IMR-90 (cell line): Measurements from ENCODE around the gene KLHDC10. TPM values are rescaled to one million over a fixed set of nuclear protein-coding genes. Genes with fewer than 3 reads are reported as not detected.

Source experiments
- ATAC-seq: fragments of 200-7000 bp; cut with Tn5 transposase; 2 replicates; pipeline ENCODE4 v1.9.1; 2020; ENCODE audit warnings: low read depth, mild to moderate bottlenecking, moderate library complexity
- BruUV-seq: library from RNA; stranded (reverse); fragments of 400-500 nt; replicated peaks from 2 replicates; lab custom pipeline; 2021; lab: Mats Ljungman, UMichigan
- CTCF ChIA-PET: fragments of 300-600 bp; formaldehyde crosslinking; extraction: SDS; loops from one replicate; lab custom pipeline; 2021; ENCODE audit warnings: antibody characterized with exemption; lab: Yijun Ruan, JAX
- POLR2A ChIA-PET: fragments of 300-600 bp; sonication (Branson Sonifier 250); formaldehyde crosslinking; loops from one replicate; lab custom pipeline; 2022; ENCODE audit warnings: antibody characterized with exemption; ENCODE audit not compliant: unreplicated experiment; lab: Charles Lee
- DNase-seq: peaks from one replicate; pipeline ENCODE4 v3.0.0; 2013
- H2AFZ ChIP-seq: replicated peaks from 2 replicates; pipeline ENCODE3; 2013; ENCODE audit warnings: low read length, mild to moderate bottlenecking; ENCODE audit not compliant: poor library complexity
- H2AK5ac ChIP-seq: 2 replicates; pipeline ENCODE4 v1.6.1; 2013; ENCODE audit warnings: low read depth, low read length, inconsistent platforms
- H2AK9ac ChIP-seq: replicated peaks from 2 replicates; pipeline ENCODE3; 2013; ENCODE audit warnings: mild to moderate bottlenecking, low read depth, low read length, moderate library complexity; ENCODE audit not compliant: poor library complexity
- H2BK120ac ChIP-seq: 2 replicates; pipeline ENCODE4 v1.6.1; 2013; ENCODE audit warnings: low read depth, low read length, inconsistent platforms
- H2BK15ac ChIP-seq: 3 replicates; pipeline ENCODE4 v1.6.1; 2013; ENCODE audit warnings: low read depth, low read length, inconsistent platforms
- H2BK20ac ChIP-seq: 2 replicates; pipeline ENCODE4 v1.6.1; 2013; ENCODE audit warnings: low read depth, mild to moderate bottlenecking, inconsistent platforms, low read length, moderate library complexity
- H2BK5ac ChIP-seq: 2 replicates; pipeline ENCODE4 v1.6.1; 2013; ENCODE audit warnings: mild to moderate bottlenecking, low read depth, low read length, inconsistent platforms; ENCODE audit not compliant: poor library complexity, severe bottlenecking
- H3K14ac ChIP-seq: replicated peaks from 2 replicates; pipeline ENCODE4 v1.6.1; 2013; ENCODE audit warnings: low read depth, low read length, inconsistent platforms
- H3K18ac ChIP-seq: 2 replicates; pipeline ENCODE4 v1.6.1; 2013; ENCODE audit warnings: low read depth, low read length, control low read depth
- H3K23ac ChIP-seq: 2 replicates; pipeline ENCODE4 v1.6.1; 2013; ENCODE audit warnings: low read depth, low read length, inconsistent platforms
- H3K27ac ChIP-seq: 2 replicates; pipeline ENCODE4 v1.5.1; 2013; ENCODE audit warnings: mild to moderate bottlenecking, control low read depth, low read length; ENCODE audit not compliant: insufficient read depth
- H3K27me3 ChIP-seq: 2 replicates; pipeline ENCODE4 v1.6.1; 2013; ENCODE audit warnings: low read length; ENCODE audit not compliant: control insufficient read depth, insufficient read depth
- H3K36me3 ChIP-seq: 2 replicates; pipeline ENCODE4 v1.6.1; 2013; ENCODE audit warnings: low read length, mixed read lengths; ENCODE audit not compliant: control insufficient read depth, insufficient read depth
- H3K4ac ChIP-seq: 2 replicates; pipeline ENCODE4 v1.6.1; 2013; ENCODE audit warnings: low read depth, low read length, inconsistent platforms
- H3K4me1 ChIP-seq: 2 replicates; pipeline ENCODE4 v1.6.1; 2013; ENCODE audit warnings: low read length, mixed read lengths; ENCODE audit not compliant: control insufficient read depth, insufficient read depth
- H3K4me2 ChIP-seq: 2 replicates; pipeline ENCODE4 v1.6.1; 2013; ENCODE audit warnings: low read depth, mild to moderate bottlenecking, control low read depth, low read length, moderate library complexity
- H3K4me3 ChIP-seq: 2 replicates; pipeline ENCODE4 v1.5.1; 2013; ENCODE audit warnings: low read depth, mild to moderate bottlenecking, control low read depth, low read length, moderate library complexity; ENCODE audit not compliant: insufficient read depth
- H3K56ac ChIP-seq: 2 replicates; pipeline ENCODE4 v1.6.1; 2013; ENCODE audit warnings: low read length, inconsistent platforms; ENCODE audit not compliant: insufficient read depth; ENCODE audit errors: extremely low read depth
- H3K79me1 ChIP-seq, 2 experiments: 2 replicates each; pipeline ENCODE4 v1.6.1; 2013; ENCODE audit warnings: low read length in 2 of 2, inconsistent platforms in 1 of 2, low read depth in 1 of 2
- H3K9ac ChIP-seq: 2 replicates; pipeline ENCODE4 v1.6.1; 2013; ENCODE audit warnings: low read depth, low read length, control low read depth
- H3K9me1 ChIP-seq: 2 replicates; pipeline ENCODE4 v1.6.1; 2013; ENCODE audit warnings: low read length, inconsistent platforms; ENCODE audit not compliant: insufficient read depth
- H3K9me3 ChIP-seq: 2 replicates; pipeline ENCODE4 v1.6.1; 2013; ENCODE audit warnings: low read length; ENCODE audit not compliant: control insufficient read depth, insufficient read depth
- H4K20me1 ChIP-seq: 2 replicates; pipeline ENCODE4 v1.6.1; 2013; ENCODE audit warnings: low read length, inconsistent platforms; ENCODE audit not compliant: insufficient read depth
- H4K5ac ChIP-seq: 2 replicates; pipeline ENCODE4 v1.6.1; 2013; ENCODE audit warnings: mild to moderate bottlenecking, low read depth, low read length, control low read depth
- H4K8ac ChIP-seq, 2 experiments: 2 replicates each; pipeline ENCODE4 v1.6.1; 2013; ENCODE audit warnings: low read depth in 2 of 2, low read length in 2 of 2, control low read depth in 1 of 2, inconsistent platforms in 1 of 2
- H4K91ac ChIP-seq: 2 replicates; pipeline ENCODE4 v1.6.1; 2013; ENCODE audit warnings: low read depth, low read length, inconsistent platforms; ENCODE audit not compliant: insufficient read depth
- CEBPB ChIP-seq: IDR thresholded peaks from 2 replicates; pipeline ENCODE4 v1.6.1; 2012; ENCODE audit warnings: low read depth, low read length, improper control_type of control experiment
- CHD1 ChIP-seq: IDR thresholded peaks from 2 replicates; pipeline ENCODE4 v1.6.1; 2012; ENCODE audit warnings: low read depth, low read length, improper control_type of control experiment
- MAFK ChIP-seq: IDR thresholded peaks from 2 replicates; pipeline ENCODE4 v1.6.1; 2012; ENCODE audit warnings: low read depth, low read length, improper control_type of control experiment
- NFE2L2 ChIP-seq: fragments of 150-350 bp; IDR thresholded peaks from 2 replicates; pipeline ENCODE4 v1.6.1; 2016; ENCODE audit warnings: low read depth, mild to moderate bottlenecking, low read length
- RAD21 ChIP-seq: IDR thresholded peaks from 2 replicates; pipeline ENCODE4 v1.6.1; 2012; ENCODE audit warnings: low read length, improper control_type of control experiment
- USF2 ChIP-seq: fragments of 150-350 bp; IDR thresholded peaks from 2 replicates; pipeline ENCODE4 v1.6.1; 2017; ENCODE audit warnings: mild to moderate bottlenecking, antibody characterized with exemption, low read length, low read depth
- WGBS, 2 experiments: methylation state at CpG; one replicate each; pipeline versions ENCODE4 v1.1.5 to v1.1.7; 2013; ENCODE audit warnings: missing lambda C conversion rate in 2 of 2; ENCODE audit not compliant: insufficient read length in 1 of 2; ENCODE audit errors: extremely low coverage in 2 of 2; 5-methylcytosine and 5-hydroxymethylcytosine counted together
- dilution Hi-C: fragments of 300-500 bp; cut with HindIII; formaldehyde crosslinking; loops from one replicate; pipeline ENCODE4 v1.14.3; 2018; ENCODE audit warnings: low sequenced_read_pairs; ENCODE audit not compliant: unreplicated experiment
- in situ Hi-C: fragments of 300-500 bp; cut with MboI; formaldehyde crosslinking; loops from 3 replicates; pipeline ENCODE4 v1.14.3; 2019; ENCODE audit warnings: low sequenced_read_pairs, inconsistent platforms, mixed read lengths
- intact Hi-C: fragments of 100-400 bp; cut with micrococcal nuclease; formaldehyde crosslinking; loops from 2 replicates; pipeline ENCODE4 v1.10.0; 2022
- polyA plus RNA-seq, 3 experiments: library from polyadenylated mRNA; depleted of rRNA; stranded (reverse); fragments of >200 nt; gene quantifications; 2 replicates each; pipeline ENCODE4 v1.2.3, GENCODE V29; 2012; ENCODE audit warnings: low replicate concordance in 1 of 3
- total RNA-seq: library from RNA; depleted of rRNA; stranded (reverse); fragments of >200 nt; gene quantifications from 2 replicates; pipeline ENCODE4 v1.2.3, GENCODE V29; 2012

KLHDC10 gene
- total and polyA plus RNA-seq, 2 of the 4 experiments (the other 2 are of a cell fraction): 12.4 to 27.1 TPM

DNA sequence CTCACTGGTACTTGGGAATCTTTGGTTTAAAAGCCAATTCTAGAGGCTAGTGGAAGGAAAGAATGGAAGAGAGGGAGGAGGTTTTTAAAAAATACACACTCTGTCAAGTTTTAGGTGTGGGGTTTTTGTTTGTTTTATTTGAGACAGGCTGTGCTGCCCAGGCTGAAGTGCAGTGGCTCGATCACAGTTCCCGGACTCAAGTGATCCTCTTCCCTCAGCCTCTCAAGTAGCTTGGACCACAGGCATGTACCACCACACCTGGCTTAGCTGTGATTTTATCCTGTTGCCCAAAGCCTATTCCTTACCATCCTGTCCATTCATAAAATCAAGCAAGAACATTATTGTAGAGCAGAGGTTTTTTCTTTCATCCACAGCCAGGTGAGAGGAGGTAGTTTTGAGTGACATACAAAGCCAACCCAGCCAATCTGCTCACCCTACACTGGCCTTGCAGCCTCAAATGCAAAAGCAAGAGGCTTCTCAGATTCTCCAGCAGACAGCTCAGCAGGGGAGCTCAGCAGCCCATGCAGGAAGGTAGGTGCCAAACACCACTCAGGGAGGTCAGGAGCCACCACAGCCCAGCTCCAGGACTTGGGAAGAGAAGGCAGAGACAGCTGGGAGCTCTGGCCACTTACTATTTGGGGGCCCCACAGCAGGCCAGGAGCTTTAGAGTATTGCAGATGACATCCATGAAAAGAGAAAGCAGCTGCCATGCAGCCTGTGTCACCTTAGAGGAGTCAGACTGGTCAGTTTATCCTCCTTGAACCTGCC lies 69.0 kb downstream of the KLHDC10 start:
- in situ Hi-C loops: no loop called here
- intact Hi-C loops: no loop called here
- H2BK15ac ChIP-seq: no peak overlapping the region
- no peak overlapping the region for H3K23ac ChIP-seq
- H2AFZ ChIP-seq: no peak overlapping the region
- no peak overlapping the region for H2AK5ac ChIP-seq
- H3K4me2 ChIP-seq: no peak overlapping the region
- no peak overlapping the region for H4K5ac ChIP-seq
- H3K79me1 ChIP-seq: peaks cover 3% of the 10 kb centered on the region in 2 experiments; a peak in 1 of 4 replicates
- no peak overlapping the region for H2BK120ac ChIP-seq
- no peaks in the 10 kb centered on the region for H3K9me3 ChIP-seq
- BruUV-seq: no TSS peak
- H3K36me3 ChIP-seq: peaks cover 15% of the 10 kb centered on the region
- H3K4me3 ChIP-seq: no peak overlapping the region
- no CpG with 5 or more reads among the region's 2 CpGs for WGBS, 2 experiments
- H4K20me1 ChIP-seq: no peaks in the 10 kb centered on the region
- no peak overlapping the region for H3K56ac ChIP-seq
- H3K9ac ChIP-seq: no peak overlapping the region
- TF ChIP-seq USF2 (no peak), RAD21 (no peak), MAFK (no peak), CEBPB (no peak), NFE2L2 (no peak), CHD1 (no peak)
- no peak overlapping the region for H3K14ac ChIP-seq
- no peak overlapping the region for H2AK9ac ChIP-seq
- CTCF ChIA-PET: no interaction called here
- no peak overlapping the region for H4K8ac ChIP-seq
- no peak for ATAC-seq
- H3K4me1 ChIP-seq: peaks cover 21% of the 10 kb centered on the region
- peaks cover 9% of the 10 kb centered on the region; the same call in 1 of the 2 replicates for H3K9me1 ChIP-seq
- H3K4ac ChIP-seq: no peak overlapping the region
- dilution Hi-C loops: no loop called here
- no peak for DNase-seq
- POLR2A ChIA-PET: no interaction called here
- H3K27me3 ChIP-seq: no peaks in the 10 kb centered on the region
- H2BK5ac ChIP-seq: no peak overlapping the region
- no peak overlapping the region for H4K91ac ChIP-seq
- H3K18ac ChIP-seq: no peak overlapping the region
- no peak overlapping the region for H2BK20ac ChIP-seq
- H3K27ac ChIP-seq: no peak overlapping the region
